NOMO-1 (cell line): ENCODE measurements around the gene NOVA2.

Experiments
- DNase-seq, 2 experiments: peaks; one replicate each; lab custom pipeline; 2025; ENCODE audit not compliant: unreplicated experiment in 2 of 2; lab: John Stamatoyannopoulos, UW

NOVA2 gene

DNA sequence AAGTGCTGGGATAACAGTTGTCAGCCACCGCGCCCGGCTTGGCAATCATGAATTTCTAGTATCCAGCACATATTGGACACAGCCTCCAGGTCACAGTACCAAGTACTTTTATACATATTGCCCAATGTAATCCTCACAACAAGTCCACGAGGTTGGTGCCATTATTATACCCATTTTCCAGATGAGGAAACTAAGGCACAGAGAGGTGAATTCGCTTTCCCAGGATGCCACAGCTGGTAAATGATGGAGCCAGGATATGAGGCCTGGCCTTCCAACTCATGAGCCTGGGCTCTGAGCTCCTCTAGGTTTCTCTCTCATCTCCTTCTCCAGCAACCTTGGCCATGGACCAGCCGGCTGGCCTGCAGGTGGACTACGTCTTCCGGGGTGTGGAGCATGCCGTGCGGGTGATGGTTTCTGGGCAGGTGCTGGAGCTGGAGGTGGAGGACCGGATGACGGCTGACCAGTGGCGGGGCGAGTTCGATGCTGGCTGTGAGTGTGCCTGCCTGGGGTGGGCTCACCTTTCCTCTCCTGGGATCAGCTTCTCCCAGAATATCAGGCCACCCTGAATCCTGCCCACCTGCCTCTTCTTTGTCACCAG lies 29.1 kb upstream of the NOVA2 start:
- no peak for DNase-seq

DNA sequence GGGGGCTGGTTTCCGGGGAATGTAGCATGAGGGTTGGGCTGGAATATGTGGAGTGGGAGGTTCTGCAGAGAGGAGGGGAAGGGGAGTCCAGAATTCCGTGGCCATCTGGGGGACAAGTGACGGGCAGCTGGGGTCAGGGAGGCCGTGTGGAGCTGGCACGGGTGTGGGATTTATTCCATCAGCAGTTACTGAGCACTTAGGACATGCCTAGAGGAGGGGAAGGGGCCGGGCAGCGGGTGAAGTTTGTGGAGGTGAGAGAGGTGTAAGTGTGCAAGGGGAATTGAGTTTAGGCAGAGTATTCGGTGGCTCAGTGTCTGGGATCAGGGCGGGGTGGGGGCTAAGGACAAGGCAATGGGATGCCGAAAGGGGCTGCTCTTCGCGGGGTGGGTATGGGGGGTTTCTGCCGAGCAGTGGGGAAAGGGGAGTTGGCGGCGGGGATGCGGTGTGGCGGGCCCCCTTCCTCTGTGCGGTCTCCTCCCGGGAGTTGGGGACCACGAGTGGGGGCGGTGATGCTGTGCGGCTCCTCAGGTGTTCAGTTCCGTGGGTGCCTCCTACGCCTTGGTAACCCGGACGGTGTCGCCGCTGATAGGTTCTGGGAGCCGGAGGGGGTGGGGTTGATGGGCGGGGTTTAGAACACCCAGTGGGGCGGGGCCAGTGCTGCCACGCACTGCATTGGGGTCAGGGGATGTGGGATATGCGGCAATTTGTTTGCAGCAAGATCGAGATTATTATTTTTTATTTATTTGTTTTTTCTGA lies 27.0 kb upstream of the NOVA2 start:
- no peak for DNase-seq

DNA sequence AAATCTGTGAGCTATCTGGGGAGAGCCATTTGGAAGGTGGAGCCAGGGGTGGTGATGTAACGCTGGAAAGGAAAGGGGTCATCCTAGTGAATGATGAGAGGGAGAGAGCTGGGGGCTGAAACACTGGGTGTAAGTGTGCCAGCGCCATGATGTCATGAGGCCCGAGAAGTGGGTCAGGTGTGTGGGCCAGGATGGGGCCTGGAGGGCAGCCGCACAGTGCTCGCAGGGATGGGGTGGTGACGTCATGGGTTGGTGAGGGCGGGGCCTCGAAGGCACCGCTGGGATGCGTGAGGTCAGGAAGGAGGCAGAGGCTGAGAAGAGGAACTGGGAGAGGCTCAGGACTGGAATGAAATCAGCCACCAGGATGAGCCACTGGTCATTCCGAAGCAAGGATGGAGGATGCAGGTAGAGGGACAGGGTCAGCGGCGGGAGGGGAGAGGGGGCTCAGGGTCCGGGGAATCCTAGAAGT lies 26.0 kb upstream of the NOVA2 start:
- DNase-seq = no peak

DNA sequence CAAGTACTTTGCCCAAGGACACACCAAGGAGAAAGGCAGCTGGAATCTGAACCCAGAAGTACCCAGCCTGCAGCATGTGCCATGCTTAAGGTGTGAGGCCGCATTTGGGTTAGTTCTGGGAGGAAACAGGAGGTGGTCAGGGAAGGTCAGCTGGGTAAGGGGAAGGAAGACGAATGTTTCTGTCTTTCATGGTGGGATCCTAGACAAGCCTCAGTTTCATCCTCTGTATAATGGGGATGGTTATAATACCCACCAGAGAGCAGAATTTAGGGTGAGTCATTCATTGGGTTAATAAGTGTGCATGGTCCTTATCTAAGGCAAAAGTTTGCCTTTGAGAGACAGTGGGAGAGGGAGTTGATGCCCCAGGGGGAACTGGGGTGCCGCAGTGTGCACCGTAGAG lies 25.2 kb upstream of the NOVA2 start:
- no peak for DNase-seq

DNA sequence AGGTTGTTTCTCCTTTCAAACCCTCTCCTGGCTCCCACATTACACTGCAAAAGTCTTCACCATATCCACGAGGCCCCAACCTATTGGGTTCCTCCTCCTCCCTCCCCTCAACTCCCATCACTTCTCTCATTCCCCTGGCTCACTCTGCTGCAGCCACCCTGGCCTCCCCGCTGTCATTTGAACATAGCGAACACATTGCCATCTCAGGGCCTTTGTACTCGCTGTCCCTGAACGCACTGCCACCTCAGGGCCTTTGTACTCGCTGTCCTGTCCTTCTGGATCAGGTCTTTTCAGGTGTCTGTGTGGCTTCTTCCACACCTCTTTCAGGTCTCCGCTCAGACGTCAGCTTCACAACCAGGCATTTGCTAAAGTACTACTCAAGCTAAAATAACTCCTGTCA lies 23.3 kb upstream of the NOVA2 start:
- DNase-seq = no peak

DNA sequence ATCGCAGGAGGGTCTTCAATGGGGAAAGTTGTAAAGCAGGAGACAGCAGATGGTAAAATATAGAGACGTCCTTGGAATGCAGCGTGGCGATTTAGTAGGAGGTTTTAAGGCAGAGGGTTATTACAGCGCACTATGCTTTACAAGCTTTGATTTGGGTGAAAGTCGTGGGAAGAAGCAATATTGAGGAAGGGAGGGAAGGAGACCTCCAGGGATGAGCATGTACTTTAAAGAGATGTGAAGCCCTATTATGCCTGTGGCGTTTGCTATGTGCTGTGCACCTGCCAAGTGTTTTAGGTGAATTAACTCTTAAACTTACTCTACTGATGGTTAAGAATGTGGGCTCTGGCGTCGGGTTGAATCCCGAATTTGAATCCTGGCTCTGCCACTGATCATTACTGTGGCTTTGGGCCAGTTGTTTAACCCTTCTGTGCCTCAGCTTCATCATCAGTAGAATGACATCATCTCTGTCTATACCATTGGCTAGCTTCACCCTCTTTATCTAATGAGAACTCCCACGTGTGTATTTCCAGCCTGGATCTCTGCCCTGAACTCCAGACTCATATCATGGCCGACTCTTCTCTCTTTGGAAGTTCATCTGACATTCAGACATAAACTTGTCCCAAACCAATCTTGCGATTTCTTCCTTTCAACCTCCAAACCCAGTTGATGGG lies 22.2 kb upstream of the NOVA2 start:
- DNase-seq = peak in 1 of 2 experiments; percentile 15

DNA sequence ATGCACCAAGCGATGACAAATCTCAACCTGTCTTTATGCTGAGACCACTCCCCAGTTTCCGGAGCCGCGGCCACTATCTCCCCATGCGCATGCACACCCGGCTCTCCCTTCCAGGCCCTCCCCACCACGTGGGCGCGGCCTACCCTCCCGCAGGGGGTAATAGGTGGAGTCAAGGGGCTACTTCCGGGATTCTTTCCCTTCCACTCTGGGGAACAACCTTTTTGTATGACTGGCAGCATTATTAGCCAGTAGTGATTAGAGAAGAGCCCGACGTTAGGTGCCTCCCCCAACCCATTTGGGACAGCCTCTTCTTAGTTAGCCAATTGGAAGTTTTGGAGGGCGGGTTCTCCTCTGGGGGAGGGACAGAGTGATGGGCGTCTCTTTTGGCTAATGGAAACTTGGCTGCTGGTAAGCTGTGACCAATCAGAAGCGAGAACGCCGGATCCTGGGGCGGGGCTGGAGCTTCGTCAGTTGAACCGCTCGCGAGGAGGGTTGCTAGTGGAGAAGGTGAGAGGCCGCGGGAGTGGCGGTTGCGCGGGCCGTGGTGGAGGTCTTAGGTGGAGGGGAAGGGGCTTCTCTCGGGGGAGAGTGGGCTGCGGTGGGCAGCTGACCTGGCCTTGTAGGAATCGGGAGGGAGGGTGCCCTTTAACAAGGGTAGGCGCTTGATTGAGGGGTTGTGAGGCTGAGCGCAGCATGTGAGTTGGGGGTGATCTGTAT lies 21.5 kb upstream of the NOVA2 start, which contains the start of gene CCDC61:
TSS of gene CCDC61 (plus strand) at position 470 of the 717 bp plus-strand sequence. CDS start 7,552 bp downstream, outside the sequence.
- DNase-seq = peak; percentile 98

DNA sequence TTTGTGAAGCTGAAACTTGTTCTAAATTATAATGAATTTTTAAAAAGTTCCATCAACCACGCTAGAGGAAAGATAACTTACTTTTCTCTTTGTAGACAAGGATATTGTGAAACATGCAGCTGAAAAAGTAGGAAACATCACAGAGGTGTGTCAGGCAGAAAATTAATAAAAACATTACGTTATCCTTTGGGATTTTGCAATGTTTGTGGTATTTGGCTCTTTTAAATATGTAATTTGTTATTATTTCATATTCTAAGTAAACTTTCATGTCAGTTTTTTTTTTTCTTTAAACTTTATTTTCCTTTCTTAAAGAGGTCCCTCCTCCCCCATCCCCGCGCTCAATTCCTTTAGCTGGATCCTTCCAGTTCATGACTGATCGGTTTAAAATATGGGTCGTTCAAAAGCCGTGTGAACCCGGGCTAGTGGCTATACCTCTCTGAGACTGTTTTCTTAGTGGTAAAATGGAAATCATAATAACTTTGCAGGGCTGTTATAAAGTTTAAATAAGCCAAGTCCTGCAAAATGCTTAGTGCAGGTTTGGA lies 20.9 kb upstream of the NOVA2 start:
- DNase-seq = peak in 1 of 2 experiments; percentile 35

DNA sequence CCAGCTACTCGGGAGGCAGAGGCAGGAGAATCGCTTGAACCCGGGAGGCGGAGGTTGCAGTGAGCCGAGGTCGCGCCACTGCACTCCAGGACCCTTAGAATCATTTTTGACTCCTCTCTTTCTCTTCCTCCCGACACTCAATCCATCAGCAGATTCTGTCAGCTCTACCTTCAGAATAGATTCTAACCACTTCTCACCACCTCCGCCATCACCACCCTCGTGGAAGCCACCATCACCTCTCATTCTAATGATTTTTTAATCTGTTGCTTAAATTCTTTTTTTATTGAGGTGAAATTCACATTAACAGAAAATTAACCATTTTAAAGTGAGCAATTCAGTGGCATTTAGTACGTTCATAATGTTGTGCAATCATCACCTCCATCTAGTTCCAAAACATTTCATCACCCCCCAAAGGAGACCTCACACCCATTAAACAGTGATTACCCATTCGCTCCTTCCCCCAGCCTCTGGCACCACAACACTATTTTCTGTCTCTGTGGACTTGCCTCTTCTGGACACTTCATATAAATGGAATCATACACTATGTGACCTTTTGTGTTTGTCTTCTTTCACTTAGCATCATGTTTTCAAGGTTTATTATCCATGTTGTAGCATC lies 16.6 kb upstream of the NOVA2 start:
- no peak for DNase-seq

DNA sequence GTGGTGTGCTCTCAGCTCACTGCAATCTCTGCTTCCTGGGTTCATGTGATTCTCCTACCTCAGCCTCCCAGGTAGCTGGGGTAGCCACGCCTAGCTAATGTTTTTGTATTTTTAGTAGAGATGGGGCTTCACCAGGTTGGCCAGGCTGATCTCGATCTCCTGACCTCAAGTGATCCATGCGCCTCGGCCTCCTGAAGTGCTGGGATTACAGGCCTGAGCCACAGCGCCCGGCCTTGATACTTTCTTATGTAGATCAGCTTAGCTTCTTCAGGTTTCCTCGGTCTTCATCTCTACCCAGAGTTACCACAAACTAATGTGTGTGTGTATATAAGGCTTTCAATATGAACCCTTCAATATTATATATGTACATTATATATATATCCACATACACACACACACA lies 11.7 kb upstream of the NOVA2 start:
- DNase-seq = no peak

DNA sequence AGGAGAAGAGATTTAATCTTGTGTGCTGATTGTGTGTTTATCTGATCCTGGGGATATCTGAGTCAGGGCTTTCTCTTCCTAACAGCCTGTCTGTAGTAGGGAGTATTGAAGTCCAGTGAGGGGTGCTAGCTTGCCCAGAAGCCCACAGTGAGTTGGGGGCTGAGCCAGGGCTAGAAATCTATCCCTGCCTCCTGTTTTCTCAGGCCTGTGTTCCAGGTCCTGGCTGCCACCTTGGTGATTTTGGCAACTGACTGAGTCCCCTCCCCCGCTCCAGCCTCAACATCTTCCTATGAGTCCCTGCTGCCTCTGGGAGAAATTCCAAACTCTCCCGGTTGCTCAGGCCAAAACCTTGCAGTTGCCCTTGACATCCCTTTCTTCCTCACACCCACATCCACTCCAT lies 7.7 kb upstream of the NOVA2 start:
- no peak for DNase-seq

DNA sequence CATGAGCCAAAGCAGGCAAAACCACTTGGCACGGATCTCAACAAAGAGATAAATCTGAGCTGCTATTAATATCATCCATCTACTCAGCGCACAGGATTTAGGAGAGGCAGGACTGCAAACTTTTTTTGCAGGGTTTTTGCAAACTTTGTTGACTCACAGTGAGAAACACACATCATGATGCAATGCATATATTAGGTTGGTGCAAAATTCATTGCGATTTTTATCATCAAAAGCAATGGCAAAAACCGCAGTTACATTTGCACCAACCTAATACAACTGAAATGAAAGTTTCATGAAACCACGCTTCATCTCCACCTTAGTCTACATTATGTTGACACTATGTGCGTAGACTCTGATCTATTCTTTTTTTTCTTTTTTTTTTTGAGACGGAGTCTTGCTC lies 4.5 kb upstream of the NOVA2 start:
- no peak for DNase-seq

DNA sequence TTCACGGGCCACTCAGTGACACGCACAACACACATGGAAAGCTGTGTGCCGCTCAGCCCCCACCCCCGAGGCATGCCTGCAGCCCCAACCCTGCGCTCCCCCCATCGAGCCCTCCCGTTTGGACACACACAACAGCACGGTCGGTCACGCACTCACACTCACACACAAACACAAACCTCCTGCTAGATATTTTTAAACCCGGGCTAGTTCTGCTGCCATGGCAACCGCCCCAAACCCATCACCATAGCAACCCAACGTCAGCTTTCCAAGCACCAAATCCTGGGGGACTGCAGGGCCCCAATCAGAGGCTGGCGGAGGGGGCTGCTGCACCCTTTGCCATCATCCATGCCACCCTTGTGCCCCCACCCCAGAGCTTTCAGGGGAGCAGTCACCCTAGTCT lies 2.5 kb upstream of the NOVA2 start:
- DNase-seq = no peak

DNA sequence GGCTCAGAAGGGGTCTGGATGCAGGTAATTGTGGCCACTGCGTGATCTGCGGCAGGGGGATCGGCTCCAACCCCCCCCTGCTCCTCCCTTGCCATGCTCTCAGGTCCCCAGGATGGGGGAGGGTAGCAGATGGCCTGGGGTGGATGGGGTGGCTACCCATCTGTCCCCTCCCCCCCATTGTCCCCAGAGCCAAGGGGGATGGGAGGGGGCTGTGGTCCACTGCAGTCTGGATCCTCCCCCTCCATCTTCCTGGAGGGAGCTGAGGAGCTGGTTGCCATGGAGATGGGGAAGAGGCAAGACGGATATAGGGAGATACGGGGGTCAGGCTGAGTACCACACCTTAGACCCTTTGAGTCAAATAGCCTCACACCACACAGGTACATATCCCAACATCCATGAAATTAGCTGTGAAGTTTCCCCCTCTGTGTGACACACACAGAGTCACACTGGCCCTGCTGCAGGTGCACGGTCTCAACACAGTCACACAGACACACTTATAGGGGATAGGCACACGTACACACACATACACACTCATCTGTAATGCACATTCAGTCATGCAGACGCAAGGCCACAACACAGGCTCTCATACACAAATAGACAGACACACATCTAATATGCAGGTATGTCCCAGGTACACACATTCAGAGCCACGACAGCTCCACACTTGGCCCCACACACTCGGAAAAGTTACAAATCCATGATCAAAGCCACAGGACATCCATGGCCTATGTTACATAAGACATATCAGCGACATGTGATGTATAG lies 1.8 kb upstream of the NOVA2 start:
- DNase-seq = no peak

DNA sequence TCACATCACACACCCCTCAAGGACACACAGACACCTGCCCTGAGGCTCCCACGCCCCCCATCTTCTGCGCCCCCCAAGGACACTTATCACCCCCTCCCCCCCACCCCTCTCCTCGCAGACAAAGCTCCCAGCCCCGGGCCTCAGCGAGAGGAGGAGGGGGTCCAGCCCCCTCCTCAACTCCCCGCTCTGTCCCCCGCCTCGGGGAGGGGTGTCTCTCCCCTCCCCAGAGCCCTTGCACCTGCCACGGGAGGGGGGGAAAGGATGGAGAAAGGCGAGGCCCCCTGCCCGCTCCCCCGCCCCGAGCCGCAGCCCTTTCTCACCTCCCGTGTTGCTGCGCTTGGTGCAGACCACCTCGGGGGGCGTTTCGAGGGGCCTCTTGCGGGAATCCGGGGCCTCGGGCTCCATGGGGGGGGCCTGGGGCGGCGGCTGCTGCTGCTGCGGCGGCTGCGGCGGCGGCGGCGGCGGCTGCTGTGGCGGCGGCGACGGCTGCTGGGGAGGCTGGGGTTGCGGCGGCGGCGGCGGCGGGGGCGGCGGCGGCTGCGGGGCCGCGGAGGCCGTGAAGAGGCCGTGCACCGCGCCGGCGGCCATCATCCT lies 621 bp downstream of the NOVA2 start:
- no peak for DNase-seq

DNA sequence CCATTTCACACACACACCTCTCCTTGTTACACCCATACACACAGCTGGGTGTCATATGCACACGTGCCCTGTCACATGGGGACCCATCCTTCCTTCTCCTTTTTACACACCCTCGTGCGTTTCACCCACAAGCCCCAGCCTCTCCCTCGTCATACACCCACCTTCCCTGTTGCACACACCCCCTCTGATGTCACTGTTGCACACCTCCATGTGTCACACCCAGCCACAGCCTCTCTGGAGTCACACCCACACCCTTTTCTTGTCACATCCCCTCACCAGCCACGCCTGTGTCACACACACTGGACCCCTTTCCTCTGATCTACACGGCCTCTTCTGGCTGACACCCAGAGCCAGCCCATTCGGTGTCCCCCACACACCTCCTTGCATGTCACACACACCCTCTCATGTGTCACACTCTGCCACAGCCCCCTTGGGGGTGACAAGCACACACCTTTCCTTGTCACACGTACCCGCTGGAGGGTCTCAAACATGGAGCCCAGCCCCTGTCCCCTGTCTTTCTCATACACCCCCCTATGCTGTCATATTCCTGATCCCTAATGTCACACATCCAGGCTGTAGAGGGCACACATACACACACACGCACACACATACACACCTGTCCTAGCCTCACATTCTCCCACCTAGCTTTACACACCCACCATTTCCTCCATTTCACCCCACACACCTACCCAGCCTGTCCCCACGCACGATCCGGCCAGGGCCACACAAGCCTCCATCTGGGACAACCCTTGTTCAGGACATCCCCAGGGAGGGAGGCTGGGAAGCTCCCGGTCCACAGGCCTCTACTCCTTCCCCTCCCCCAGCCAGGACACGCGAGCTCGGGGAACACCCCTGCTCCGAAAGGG lies 1.4 kb downstream of the NOVA2 start:
- DNase-seq = no peak

DNA sequence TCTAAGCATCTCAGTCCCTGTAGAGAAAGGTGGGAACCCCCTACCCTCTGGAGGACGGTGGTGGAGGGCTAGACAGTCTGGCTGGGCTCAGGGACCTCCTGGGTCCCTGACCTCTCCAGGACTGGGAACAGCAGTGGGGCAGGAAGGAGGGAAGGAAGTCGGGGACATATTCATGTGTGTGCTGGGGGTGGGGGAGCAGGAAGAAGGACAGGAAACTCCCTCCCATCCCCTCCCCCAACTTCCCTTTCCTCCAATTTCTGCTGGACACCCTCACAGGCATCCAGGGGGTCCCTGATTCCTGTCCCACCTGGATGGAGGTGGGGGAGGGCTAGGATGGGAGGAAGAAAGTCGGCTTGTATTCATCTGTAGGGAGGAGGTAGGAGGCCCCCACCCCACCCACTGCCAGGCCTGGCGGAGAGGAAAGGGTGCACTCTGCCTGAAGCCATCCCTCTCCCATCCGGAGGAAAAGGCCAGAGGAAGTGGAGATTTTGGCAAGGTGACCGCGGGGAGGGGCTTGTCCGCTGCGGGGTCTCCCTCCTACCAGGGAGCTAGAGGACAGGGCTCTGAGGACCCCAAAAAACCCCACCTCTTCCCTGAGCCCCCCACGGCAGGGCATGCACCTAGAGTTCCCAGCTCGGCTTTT lies 2.3 kb downstream of the NOVA2 start:
- DNase-seq = no peak

DNA sequence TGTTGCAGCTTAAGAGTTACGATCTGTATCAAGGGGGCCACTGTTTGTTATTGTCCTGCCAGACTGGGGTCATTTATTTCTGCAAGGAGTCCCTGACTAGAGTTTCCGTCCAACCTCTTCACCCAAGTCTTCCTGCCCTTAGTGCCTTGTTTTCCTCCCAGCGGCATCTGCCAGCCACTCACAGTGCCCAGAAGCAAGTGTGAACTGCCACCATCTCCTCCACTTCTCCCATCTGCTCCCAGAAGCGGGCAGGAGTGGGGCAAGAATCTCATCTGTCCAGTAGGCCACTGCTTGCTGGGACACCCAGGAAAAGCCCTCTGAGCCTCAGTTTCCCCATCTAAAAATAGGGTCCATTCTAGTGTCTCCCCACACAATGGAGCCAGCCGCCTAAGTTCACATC lies 4.0 kb downstream of the NOVA2 start:
- DNase-seq = no peak
